Small intestine (tissue), 7 donors: ENCODE data around the gene CCDC32. TPM values are rescaled to one million over a fixed set of nuclear protein-coding genes. Genes with fewer than 3 reads are reported as not detected.

ENCODE experiments used
- DNase-seq, 2 donors: peaks; one replicate each; pipeline versions ENCODE4 v3.0.0 to v3.0.0-alpha.2; 2013
- FAIRE-seq: peaks from 2 replicates; lab custom pipeline; 2012; peaks lifted over from hg19 to GRCh38; lab: Jason Lieb, UNC
- H3K27ac ChIP-seq, 3 donors: one replicate each; pipeline ENCODE4 v1.5.1; 2013; ENCODE audit warnings: low read length in 2 of 3, mild to moderate bottlenecking in 2 of 3, control low read depth in 1 of 3, inconsistent platforms in 1 of 3, low read depth in 1 of 3, moderate library complexity in 1 of 3
- H3K27me3 ChIP-seq, 3 donors: one replicate each; pipeline ENCODE4 v1.6.1; 2013; ENCODE audit warnings: low read length in 3 of 3, inconsistent platforms in 1 of 3; ENCODE audit not compliant: control insufficient read depth in 3 of 3, insufficient read depth in 3 of 3
- H3K36me3 ChIP-seq, 3 donors: one replicate each; pipeline ENCODE4 v1.6.1; 2013; ENCODE audit warnings: low read length in 3 of 3, inconsistent platforms in 1 of 3, low read depth in 1 of 3, mild to moderate bottlenecking in 1 of 3, moderate library complexity in 1 of 3; ENCODE audit not compliant: control insufficient read depth in 3 of 3, insufficient read depth in 2 of 3
- H3K4me1 ChIP-seq, 3 donors: one replicate each; pipeline ENCODE4 v1.6.1; 2013; ENCODE audit warnings: low read length in 2 of 3, inconsistent platforms in 1 of 3, low read depth in 1 of 3, mild to moderate bottlenecking in 1 of 3, moderate library complexity in 1 of 3; ENCODE audit not compliant: control insufficient read depth in 3 of 3, insufficient read depth in 2 of 3
- H3K4me3 ChIP-seq, 3 donors: one replicate each; pipeline ENCODE4 v1.5.1; 2013; ENCODE audit warnings: low read length in 3 of 3, control low read depth in 1 of 3, inconsistent platforms in 1 of 3, low read depth in 1 of 3, mild to moderate bottlenecking in 1 of 3, moderate library complexity in 1 of 3
- H3K9me3 ChIP-seq, 2 donors: one replicate each; pipeline ENCODE4 v1.6.1; 2013; ENCODE audit warnings: low read depth in 1 of 2, low read length in 1 of 2; ENCODE audit not compliant: control insufficient read depth in 2 of 2, insufficient read depth in 1 of 2
- WGBS, 3 donors: extraction: QIAGEN DNeasy Blood & Tissue Kit; methylation state at CpG; one replicate each; pipeline ENCODE4 v1.1.7; 2013; 5-methylcytosine and 5-hydroxymethylcytosine counted together
- polyA plus RNA-seq, 4 donors: library from polyadenylated mRNA; stranded (reverse) in 3 of 4; unstranded in 1 of 4; fragments of 200-250 nt in 3 of 4; fragments of 120-200 nt in 1 of 4; gene quantifications; one replicate each; pipeline versions ENCODE4 v1.2.1 to v1.2.3, GENCODE V29; 2013
- donor health status: healthy with polysubstance abuse.
- donor health status: control.
- donor health status: control.
- donor health status: Bipolar disorder and iron deficiency.
- donor health status: healthy.

Gene CCDC32
- polyA plus RNA-seq, 4 donors: 22.3 to 35.5 (median 23.6) TPM

DNA sequence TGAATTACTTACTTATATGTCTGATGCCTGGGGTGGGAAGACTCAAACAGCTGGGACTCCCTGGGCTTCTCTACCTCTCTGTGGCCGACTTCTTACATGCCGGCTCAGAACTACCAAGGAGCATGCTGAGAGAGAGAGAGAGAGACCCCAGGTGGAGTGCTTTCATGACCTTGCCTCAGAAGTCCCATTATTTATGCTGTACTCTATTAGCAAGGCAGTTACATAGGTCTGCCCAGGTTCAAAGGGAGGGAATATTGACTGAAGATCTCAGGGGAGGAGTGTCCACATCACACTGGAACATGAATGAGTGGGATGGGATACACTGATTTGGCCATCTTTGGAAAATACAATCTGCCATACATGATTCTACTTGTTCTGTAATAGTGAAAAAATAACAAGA, 16.2 kb downstream of the CCDC32 start:
- Histone ChIP-seq H3K4me3 (no peak overlapping the region), H3K27ac (no peak overlapping the region), H3K4me1 (no peaks in the 10 kb centered on the region), H3K36me3 (peaks cover 0 to 35% (median 5%) of the 10 kb centered on the region in 3 donors), H3K27me3 (no peaks in the 10 kb centered on the region), H3K9me3 (no peaks in the 10 kb centered on the region)
- WGBS, 3 donors: 90 to 100% (median 97%) methylated on average over 2 of the region's 2 CpGs
- DNase-seq: no peak
- FAIRE-seq: no peak

DNA sequence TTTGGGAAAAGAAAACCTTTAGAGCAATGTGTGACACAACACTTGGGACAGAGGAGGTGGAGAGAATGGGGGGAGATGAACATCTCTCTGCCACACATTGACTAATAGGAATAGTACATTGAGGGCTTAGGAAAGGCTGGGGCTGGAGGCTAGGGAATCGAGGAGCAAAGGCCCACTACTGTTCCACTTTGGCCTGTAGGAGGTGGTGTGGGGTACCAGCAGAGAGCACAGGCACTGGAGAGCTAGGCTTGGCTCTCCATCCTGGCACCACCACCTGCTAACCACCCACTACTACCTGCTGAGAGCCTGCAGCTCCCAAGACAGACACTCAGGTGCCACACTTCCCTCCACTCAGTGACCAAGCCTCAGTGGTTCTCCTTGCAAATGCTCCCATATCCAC, 19.4 kb downstream of the CCDC32 start:
- WGBS, 3 donors: 64 to 74% (median 73%) methylated on average over 1 of the region's 1 CpG
- DNase-seq (no peak), FAIRE-seq (no peak)
- Histone ChIP-seq H3K27ac (no peak overlapping the region), H3K9me3 (no peaks in the 10 kb centered on the region), H3K36me3 (peaks cover 0 to 16% (median 0%) of the 10 kb centered on the region in 3 donors), H3K4me3 (no peak overlapping the region), H3K4me1 (no peaks in the 10 kb centered on the region), H3K27me3 (no peaks in the 10 kb centered on the region)

DNA sequence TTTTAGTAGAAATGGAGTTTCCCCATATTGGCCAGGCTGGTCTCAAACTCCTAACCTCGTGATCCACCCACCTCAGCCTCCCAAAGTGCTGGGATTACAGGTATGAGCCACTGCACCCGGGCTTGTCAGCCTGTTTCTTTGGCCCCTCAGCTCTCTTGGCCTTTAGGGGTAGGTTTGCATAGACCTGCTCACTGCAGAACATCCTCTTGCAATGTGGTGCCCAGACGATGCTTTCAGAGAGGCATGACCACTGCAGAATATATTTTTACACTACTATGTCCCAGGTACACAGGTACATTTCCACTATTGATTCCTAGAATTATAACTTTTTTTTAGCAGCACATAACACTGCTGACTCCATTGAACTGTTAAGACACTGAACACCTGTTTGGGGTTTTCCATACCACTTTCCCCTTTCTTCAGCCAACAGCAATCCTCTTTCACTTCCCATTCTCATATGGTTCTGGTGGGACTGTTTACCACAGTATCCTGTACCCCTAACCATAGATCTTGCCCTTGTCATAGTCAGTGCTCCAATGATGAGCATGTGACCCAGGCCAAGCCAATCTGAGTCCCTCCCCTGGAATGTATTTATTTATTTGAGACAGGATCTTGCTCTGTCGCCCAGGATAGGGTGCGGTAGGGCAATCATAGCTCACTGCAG, 21.1 kb downstream of the CCDC32 start:
- Histone ChIP-seq H3K27me3 (no peaks in the 10 kb centered on the region), H3K4me1 (no peaks in the 10 kb centered on the region), H3K27ac (no peak overlapping the region), H3K36me3 (peaks cover 0 to 24% (median 0%) of the 10 kb centered on the region in 3 donors), H3K9me3 (no peaks in the 10 kb centered on the region), H3K4me3 (no peak overlapping the region)
- FAIRE-seq: no peak
- 68 to 76% (median 74%) methylated on average over 5 of the region's 5 CpGs for WGBS, 3 donors
- no peak for DNase-seq

DNA sequence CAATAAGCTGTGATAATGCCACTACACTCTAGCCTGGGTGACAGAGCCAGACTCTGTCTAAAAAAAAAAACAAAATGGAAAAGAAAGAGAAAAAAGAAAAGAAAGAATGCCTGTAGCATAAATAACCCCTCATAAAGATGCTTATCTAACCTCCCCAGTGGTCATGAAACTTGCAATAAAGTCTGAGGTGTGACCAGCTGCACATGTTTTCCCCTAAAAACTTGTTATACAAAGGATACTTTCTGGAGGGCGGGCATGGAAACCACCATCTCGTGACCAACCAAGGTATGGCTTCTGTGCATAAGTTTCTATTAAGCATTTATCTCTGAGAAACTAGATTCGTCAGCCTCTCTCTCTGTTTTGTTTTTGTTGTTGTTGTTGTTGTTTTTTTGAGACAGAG, 21.8 kb downstream of the CCDC32 start:
- FAIRE-seq (no peak), DNase-seq (peak in 1 of 2 donors; percentile 20)
- H3K27ac ChIP-seq: no peak overlapping the region
- no peaks in the 10 kb centered on the region for H3K9me3 ChIP-seq
- peaks cover 0 to 29% (median 0%) of the 10 kb centered on the region in 3 donors for H3K36me3 ChIP-seq
- 83 to 91% (median 85%) methylated on average over 3 of the region's 3 CpGs for WGBS, 3 donors
- no peak overlapping the region for H3K4me3 ChIP-seq
- H3K27me3 ChIP-seq: no peaks in the 10 kb centered on the region
- H3K4me1 ChIP-seq: no peaks in the 10 kb centered on the region

- WGBS, 3 donors: 86 to 98% (median 92%) methylated on average over 6 of the region's 6 CpGs
- FAIRE-seq (no peak), DNase-seq (no peak)
- Histone ChIP-seq H3K4me3 (no peak overlapping the region), H3K27ac (no peak overlapping the region), H3K4me1 (peaks cover 0 to 4% (median 0%) of the 10 kb centered on the region in 3 donors), H3K36me3 (peaks cover 0 to 31% (median 0%) of the 10 kb centered on the region in 3 donors), H3K9me3 (no peaks in the 10 kb centered on the region), H3K27me3 (no peaks in the 10 kb centered on the region)
Measured at GRCh38 chr15:40538976-40539375, 25.9 kb downstream of the CCDC32 start.

DNA sequence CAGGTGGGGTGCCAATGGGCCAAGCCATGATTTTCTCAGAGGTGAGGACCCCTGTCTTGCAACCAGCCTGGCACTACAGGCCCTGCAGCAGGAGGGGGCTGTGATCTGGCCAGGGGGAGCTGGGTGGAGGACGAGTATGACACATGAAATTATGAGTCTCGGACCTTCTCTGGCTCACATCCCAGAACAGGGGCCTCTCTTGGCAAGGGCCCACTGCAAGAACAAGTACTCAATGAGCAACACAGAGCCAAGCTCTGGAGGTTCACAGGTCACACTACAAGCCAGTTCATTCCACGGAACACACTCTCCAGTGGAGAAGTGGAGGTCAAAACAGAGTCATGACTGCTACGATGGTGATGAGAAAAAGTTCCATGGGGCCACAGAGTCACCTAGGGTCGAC, 28.3 kb downstream of the CCDC32 start:
- 64 to 88% (median 79%) methylated on average over 5 of the region's 5 CpGs for WGBS, 3 donors
- FAIRE-seq: no peak
- Histone ChIP-seq H3K27me3 (no peaks in the 10 kb centered on the region), H3K4me1 (peaks cover 0 to 4% (median 0%) of the 10 kb centered on the region in 3 donors), H3K27ac (no peak overlapping the region), H3K9me3 (no peaks in the 10 kb centered on the region), H3K4me3 (no peak overlapping the region), H3K36me3 (peaks cover 0 to 31% (median 0%) of the 10 kb centered on the region in 3 donors)
- no peak for DNase-seq

- FAIRE-seq (no peak), DNase-seq (no peak)
- Histone ChIP-seq H3K4me3 (no peak overlapping the region), H3K27ac (no peak overlapping the region), H3K4me1 (peaks cover 0 to 4% (median 0%) of the 10 kb centered on the region in 3 donors), H3K36me3 (peaks cover 0 to 23% (median 0%) of the 10 kb centered on the region in 3 donors), H3K27me3 (no peaks in the 10 kb centered on the region), H3K9me3 (no peaks in the 10 kb centered on the region)
- WGBS, 3 donors: 66 to 86% (median 72%) methylated on average over 5 of the region's 5 CpGs
Measured at GRCh38 chr15:40534371-40534770, 30.5 kb downstream of the CCDC32 start.

- no peak for DNase-seq
- H3K36me3 ChIP-seq: peaks cover 0 to 18% (median 0%) of the 10 kb centered on the region in 3 donors
- H3K9me3 ChIP-seq: no peaks in the 10 kb centered on the region
- no peak overlapping the region for H3K4me3 ChIP-seq
- H3K27ac ChIP-seq: no peak overlapping the region
- FAIRE-seq: no peak
- peaks cover 0 to 4% (median 0%) of the 10 kb centered on the region in 3 donors for H3K4me1 ChIP-seq
- H3K27me3 ChIP-seq: no peaks in the 10 kb centered on the region
- WGBS, 3 donors: 93 to 97% (median 94%) methylated on average over 4 of the region's 4 CpGs
Measured at GRCh38 chr15:40533763-40534364, 31.0 kb downstream of the CCDC32 start.
